ENCODE data around the gene LRRC2.

DNA sequence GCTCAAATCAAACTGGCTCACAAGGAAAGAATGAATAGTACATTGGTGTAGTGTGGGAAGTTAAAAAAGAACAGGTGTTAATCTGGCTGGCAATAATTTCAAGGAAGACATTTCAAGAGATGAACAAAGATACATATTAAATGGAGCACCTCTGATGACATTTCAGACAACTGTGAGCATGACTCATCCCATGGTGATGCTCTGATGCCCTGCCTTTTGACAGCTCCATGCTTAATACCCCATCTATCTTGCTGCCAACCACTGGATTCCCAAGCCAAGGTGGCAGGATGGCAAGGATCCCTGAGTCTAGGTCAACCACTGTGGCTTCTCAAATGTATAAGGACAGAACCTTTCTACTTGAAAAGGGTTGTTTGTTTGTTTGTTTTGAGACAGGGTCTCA lies 29.3 kb downstream of the LRRC2 start:
- TF ChIP-seq POLR2A (IDR thresholded peaks at IDR 0.05): no peak
- TF ChIP-seq, protein P1, sequence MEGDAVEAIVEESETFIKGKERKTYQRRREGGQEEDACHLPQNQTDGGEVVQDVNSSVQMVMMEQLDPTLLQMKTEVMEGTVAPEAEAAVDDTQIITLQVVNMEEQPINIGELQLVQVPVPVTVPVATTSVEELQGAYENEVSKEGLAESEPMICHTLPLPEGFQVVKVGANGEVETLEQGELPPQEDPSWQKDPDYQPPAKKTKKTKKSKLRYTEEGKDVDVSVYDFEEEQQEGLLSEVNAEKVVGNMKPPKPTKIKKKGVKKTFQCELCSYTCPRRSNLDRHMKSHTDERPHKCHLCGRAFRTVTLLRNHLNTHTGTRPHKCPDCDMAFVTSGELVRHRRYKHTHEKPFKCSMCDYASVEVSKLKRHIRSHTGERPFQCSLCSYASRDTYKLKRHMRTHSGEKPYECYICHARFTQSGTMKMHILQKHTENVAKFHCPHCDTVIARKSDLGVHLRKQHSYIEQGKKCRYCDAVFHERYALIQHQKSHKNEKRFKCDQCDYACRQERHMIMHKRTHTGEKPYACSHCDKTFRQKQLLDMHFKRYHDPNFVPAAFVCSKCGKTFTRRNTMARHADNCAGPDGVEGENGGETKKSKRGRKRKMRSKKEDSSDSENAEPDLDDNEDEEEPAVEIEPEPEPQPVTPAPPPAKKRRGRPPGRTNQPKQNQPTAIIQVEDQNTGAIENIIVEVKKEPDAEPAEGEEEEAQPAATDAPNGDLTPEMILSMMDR (IDR thresholded peaks at IDR 0.05): no peak
